Stimulated activated CD4-positive, alpha-beta T cell treated with anti-CD3 and anti-CD28 coated beads, TNF-alpha, amount 100 ng/mL, for 48 hours (primary cell): ENCODE measurements around the gene RNU2-1.
"Not testable (repeated sequence)": the region's sequence is repeated elsewhere in the genome, so short reads cannot be mapped to it uniquely, and the experiment has no call there.

Experiments used
- DNase-seq, 3 donors: peaks; one replicate each; pipeline ENCODE4 v3.0.0-alpha.2; 2020; ENCODE audit warnings: low read depth in 3 of 3

RNU2-1 gene

DNA sequence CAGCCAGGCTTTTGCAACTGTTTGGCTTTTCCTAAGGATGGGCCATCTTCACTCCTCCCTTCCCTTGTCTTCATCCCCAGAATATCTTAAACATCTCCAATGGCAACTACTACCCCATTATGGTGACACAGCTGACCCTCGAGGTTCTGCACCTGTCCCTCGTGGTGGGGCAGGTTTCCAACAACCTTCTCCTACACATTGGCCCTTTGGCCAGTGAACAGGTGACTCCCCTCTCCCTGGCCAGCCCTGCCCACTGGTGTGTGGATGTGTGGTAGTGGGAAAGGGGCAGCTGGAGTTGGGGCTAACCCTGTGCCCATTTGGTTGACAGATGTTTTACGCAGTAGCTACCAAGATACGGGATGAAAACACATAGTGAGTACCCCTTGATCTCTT lies 17.4 kb downstream of the RNU2-1 start:
- DNase-seq = no peak

DNA sequence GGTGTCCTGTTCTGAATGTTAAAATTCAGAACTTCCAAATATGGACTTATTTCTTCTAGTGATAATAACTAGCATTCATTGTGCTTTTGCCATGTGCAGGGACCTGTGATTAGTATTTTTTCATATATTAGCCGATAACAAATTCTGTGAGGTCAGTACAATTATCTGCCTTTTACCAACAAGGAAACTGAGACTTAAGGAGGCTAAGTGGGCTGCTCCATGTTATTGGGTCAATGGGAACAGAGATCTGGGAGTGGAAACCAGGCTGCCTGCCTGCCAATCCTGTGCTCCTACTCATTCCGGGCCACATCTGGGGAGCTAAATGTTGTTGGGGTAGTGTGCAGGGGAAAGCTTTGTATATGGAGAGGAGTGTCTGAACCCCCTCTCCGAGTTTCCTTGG lies 18.4 kb downstream of the RNU2-1 start:
- no peak for DNase-seq

DNA sequence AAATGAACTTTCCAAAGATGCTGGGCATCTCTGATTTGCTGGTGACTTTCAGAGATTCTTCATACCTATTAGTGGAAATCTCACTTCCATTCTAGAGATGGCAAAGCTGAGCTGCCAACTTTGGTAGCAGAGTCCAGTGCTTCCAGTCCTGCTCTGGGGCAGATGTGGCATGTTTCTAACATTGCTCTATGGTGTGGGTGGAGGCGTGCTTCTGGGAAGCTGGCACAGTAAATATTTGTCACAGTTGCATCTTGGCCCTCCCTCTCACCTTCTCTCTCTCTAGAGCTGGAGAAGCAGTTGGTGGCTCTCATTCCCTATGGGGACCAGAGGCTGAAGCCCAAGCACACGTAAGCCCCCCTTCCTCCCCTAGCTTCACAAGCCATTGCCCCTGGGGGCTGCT lies 20.2 kb downstream of the RNU2-1 start:
- DNase-seq = no peak

DNA sequence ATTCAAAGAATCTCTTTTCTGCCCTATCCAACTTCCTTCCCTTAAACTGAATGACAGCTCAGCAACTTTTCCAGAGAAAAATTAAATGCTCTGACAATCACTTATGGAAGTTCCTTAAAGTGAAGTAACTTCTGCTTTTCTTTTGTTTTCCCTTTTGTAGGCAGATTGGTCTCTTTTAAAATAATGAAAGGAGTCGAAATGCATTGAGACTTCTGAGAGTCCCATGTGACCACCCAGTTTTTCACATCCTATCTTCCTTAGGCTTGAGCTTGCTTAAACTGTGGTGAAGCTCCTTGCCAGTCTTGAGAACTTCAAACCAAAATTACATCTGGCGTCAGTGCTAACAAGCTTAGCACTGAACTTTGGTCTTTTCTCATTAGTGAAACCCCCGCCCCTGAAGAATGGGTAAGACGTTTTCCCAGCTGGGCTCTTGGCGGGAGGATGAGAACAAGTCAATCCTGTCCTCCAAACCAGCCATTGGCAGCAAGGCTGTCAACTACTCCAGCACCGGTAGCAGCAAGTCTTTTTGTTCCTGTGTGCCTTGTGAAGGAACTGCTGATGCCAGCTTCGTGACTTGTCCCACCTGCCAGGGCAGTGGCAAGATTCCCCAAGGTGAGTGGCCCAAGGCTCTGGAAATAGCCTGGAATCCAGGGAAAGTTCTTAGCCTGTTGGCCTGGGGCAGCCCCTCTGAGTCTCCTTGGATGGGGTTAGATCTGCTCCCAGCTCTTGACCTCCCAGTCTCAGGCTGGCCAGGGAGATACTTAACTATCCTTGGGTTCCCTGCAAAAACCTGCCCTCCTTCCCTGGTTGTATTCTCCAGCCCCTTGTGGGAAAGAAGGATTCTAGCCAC lies 20.9 kb downstream of the RNU2-1 start:
- DNase-seq = no peak

DNA sequence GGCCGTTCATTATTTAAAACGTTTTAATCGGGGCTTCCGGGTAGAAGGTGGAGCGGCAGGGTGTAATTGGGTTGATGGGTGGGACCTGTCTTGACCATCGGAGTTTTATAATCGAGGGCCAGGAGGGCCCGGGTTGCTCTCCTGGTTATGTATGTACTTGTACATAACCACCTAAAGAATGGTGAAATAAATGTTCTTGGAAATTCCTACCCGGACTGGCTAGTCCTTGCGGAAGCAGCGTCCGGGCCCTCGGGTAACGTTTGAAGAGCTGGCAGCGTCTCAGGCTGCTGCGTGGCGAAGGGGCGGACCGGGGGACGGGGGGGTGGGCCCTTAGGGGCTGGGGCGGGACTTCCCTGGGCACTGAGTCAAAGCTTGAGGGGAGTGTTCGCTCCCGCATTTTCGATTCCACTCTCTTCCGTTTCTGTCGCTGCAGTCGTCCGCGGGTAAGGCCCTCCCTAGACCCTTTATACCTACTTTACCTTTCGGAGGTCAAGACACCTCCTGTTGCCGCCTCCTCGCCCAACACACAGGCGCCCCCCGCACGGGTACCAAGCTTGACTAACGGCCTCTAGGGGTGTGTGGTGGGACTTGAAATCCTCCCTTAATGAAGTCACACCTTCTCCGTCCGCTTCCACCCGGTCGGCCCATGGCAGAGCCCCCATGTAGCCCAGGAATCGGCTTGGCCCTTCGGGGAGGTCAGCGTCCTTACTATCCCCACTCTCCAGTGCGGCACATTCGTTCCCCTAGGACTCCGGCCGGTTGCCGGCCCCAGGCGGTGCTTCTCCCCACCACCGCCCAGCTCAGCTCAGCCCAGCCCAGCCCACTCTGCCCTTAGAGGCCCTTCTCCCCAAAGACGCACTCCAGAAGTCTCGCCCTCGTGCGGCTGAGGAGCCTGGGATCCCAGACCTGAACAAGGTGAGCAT lies 22.0 kb downstream of the RNU2-1 start, which contains the start of gene TMEM106A:
Gene TMEM106A, plus strand, starts transcription at position 396 of the 923 bp plus-strand sequence. CDS start 1,167 bp downstream, outside the sequence.
- DNase-seq = peak; percentile 46 to 71 (median 48)

DNA sequence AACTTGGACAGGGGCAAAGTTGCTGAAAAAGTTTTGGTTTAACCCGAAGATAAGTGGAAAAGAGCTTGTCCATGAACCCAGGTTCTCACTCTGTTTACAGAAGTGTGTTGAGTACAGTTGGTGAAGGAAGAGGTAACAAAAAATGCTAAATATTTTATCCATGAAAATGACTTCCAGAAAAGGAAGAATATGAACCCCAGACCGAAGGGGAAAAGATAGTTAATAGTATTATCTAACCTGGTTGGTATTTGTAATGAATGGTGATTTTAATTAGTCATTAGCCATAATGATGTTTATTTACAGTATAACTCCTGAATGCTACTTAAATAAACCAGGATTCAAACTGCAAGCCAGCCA lies 22.7 kb downstream of the RNU2-1 start:
- DNase-seq = no peak

DNA sequence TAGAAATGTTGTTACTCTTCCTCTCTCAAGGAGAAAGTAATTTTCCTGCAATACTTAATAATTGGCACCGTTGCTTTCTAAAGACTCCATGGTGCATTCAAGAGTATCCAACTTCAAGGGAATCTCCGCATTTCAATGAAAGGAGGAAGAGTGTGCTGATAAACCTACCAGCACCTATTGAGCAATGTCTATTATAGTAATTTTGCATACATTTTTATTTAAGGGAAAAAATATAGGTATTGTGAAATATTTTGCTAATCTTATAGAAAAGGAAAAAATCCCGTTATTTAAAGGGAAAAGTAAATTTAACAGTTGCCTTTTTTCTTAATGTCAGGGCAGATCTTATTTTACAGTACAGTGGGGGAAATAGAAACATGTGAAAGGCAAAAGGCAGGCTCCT lies 23.2 kb downstream of the RNU2-1 start:
- DNase-seq = no peak

DNA sequence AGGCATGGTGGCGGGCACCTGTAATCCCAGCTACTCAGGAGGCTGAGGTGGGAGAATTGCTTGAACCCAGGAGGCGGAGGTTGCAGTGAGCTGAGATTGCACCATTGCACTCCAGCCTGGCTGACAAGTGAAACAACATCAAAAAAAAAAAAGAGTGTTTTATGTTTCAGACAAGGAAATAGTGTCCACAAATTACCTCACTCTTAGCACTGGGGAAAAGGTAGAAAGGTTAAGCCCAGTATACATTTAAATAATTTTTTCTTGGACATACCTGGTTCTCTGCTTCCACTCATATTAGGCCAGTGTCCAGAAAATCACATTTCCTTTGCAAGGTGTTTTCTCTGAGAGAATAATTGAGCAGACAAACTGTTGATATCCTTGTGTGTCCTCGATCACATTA lies 30.8 kb downstream of the RNU2-1 start:
- DNase-seq = not testable (repeated sequence)

DNA sequence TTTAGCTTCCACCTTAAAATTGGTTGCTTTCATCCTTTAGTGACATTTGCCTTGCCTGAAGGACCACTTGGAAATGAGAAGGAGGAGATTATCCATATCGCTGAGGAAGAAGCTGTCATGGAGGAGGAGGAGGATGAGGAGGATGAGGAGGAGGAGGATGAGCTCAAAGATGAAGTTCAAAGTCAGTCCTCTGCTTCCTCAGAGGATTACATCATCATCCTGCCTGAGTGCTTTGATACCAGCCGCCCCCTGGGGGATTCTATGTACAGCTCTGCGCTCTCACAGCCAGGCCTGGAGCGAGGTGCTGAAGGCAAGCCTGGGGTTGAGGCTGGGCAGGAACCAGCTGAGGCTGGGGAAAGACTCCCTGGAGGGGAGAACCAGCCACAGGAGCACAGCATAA lies 33.6 kb downstream of the RNU2-1 start:
- DNase-seq = peak in 1 of 3 donors; percentile 8

DNA sequence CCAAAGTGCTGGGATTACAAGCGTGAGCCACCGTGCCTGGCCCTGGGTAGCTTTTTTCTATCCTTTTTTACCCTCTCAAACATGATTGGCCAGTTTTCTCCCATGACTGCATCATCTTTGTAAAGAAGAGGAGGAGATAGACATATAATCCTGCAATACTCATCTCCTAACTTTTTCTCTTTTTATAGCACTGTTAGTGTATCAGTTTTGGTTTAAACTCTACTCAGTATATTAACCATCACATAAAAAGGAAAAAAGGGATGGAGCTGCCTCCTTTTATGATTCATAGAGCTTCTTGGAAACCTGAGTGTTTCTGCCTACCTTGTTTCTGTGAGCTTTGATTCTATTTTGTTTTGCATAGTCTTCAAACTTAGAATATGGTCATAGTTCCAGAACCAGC lies 34.1 kb downstream of the RNU2-1 start:
- no peak for DNase-seq

DNA sequence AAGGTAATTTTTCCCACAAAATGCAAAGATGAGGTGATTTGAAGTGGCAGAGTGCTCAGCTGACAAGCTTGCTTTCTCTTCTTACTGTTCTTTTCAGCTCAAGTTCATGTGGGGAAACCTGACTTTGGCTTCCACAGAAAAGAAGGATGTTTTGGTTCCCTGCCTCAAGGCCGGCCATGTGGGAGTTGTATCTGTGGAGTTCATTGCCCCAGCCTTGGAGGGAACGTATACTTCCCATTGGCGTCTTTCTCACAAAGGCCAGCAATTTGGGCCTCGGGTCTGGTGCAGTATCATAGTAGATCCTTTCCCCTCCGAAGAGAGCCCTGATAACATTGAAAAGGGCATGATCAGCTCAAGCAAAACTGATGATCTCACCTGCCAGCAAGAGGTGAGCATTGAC lies 40.5 kb downstream of the RNU2-1 start:
- no peak for DNase-seq

DNA sequence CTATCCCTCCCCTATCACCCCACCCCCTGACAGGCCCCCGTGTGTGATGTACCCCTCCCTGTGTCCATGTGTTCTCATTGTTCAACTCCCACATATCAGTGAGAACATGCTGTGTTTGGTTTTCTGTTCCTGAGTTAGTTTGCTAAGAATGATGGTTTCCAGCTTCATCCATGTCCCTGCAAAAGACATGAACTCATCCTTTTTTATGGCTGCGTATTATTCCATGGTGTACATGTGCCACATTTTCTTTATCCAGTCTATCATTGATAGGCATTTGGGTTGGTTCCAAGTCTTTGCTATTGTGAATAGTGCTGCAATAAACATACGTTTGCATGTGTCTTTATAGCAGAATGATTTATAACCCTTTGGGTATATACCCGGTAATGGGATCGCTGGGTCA lies 47.1 kb downstream of the RNU2-1 start:
- not testable (repeated sequence) for DNase-seq

DNA sequence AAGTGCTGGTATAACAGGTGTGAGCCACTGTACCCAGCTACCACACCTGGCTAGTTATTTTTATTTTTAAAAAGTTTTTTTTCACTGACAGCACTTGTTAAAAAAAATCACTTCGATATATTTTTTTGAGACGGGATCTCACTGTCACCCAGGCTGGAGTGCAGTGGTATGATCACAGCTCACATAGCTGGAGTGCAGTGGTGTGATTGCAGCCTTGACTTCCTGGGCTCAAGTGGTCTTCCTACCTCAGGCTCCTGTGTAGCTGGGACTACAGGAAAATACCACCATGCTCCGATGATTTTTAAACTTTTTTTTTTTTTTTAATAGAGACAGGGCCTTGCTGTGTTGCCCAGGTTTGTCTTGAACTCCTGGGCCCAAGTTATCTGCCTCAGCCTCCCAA lies 49.9 kb downstream of the RNU2-1 start:
- no peak for DNase-seq
